HG02588 (cell line): ENCODE measurements around the gene GALK1.

Experiments
- ATAC-seq: cut with Tn5 transposase; IDR thresholded peaks from one replicate; pipeline ENCODE4 v1.9.1; 2021; ENCODE audit warnings: mild to moderate bottlenecking, moderate library complexity; ENCODE audit not compliant: unreplicated experiment

The GALK1 gene

GRCh38 chr17:75729351-75729750 is 35.6 kb downstream of the GALK1 start:
- no peak for ATAC-seq

GRCh38 chr17:75727391-75727790 is 37.6 kb downstream of the GALK1 start:
- ATAC-seq: no peak

- ATAC-seq: no peak
Measured at GRCh38 chr17:75725504-75725903, 39.5 kb downstream of the GALK1 start.

- ATAC-seq: no peak
Measured at GRCh38 chr17:75724016-75725003, 40.7 kb downstream of the GALK1 start.

GRCh38 chr17:75723171-75723930 is 41.6 kb downstream of the GALK1 start:
- ATAC-seq: no peak

- no peak for ATAC-seq
Measured at GRCh38 chr17:75722542-75723095, 42.4 kb downstream of the GALK1 start.

GRCh38 chr17:75722076-75722475 is 42.9 kb downstream of the GALK1 start:
- ATAC-seq: no peak

- ATAC-seq: no peak
Measured at GRCh38 chr17:75721463-75722011, 43.5 kb downstream of the GALK1 start.

- ATAC-seq: no peak
Measured at GRCh38 chr17:75720656-75721462, 44.1 kb downstream of the GALK1 start, which contains the start of gene ITGB4. Gene ITGB4, plus strand, starts transcription at chr17:75721459. Its CDS starts 3,245 bp downstream, at chr17:75724704.

GRCh38 chr17:75719732-75720131 is 45.3 kb downstream of the GALK1 start:
- no peak for ATAC-seq

- no peak for ATAC-seq
Measured at GRCh38 chr17:75712446-75712845, 52.5 kb downstream of the GALK1 start.
